Measurements from ENCODE around the gene CHCHD4. TPM values are rescaled to one million over a fixed set of nuclear protein-coding genes. Genes with fewer than 3 reads are reported as not detected.

CHCHD4 gene
- total and polyA plus RNA-seq, 3 donors from 2014 or later: 13.3 to 19.1 (median 15.7) TPM

GRCh38 chr3:14147617-14148016, 22.9 kb upstream of the CHCHD4 start:
- H3K36me3 ChIP-seq (ENCODE audit: low read depth, missing control alignments): no peaks in the 10 kb centered on the region
- TF ChIP-seq, protein P1, sequence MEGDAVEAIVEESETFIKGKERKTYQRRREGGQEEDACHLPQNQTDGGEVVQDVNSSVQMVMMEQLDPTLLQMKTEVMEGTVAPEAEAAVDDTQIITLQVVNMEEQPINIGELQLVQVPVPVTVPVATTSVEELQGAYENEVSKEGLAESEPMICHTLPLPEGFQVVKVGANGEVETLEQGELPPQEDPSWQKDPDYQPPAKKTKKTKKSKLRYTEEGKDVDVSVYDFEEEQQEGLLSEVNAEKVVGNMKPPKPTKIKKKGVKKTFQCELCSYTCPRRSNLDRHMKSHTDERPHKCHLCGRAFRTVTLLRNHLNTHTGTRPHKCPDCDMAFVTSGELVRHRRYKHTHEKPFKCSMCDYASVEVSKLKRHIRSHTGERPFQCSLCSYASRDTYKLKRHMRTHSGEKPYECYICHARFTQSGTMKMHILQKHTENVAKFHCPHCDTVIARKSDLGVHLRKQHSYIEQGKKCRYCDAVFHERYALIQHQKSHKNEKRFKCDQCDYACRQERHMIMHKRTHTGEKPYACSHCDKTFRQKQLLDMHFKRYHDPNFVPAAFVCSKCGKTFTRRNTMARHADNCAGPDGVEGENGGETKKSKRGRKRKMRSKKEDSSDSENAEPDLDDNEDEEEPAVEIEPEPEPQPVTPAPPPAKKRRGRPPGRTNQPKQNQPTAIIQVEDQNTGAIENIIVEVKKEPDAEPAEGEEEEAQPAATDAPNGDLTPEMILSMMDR (IDR thresholded peaks at IDR 0.05): no peak
- TF ChIP-seq POLR2A (IDR thresholded peaks at IDR 0.05): no peak
- H3K4me1 ChIP-seq: peaks cover 12% of the 10 kb centered on the region
- H3K27me3 ChIP-seq: no peaks in the 10 kb centered on the region
- H3K4me3 ChIP-seq: no peak overlapping the region
- intact Hi-C loops (cut with DNase I; ENCODE audit: low total_unique reads): no loop called here
- H3K27ac ChIP-seq: no peak overlapping the region
- H3K9me3 ChIP-seq: no peaks in the 10 kb centered on the region
- DNase-seq: peak; percentile 10
- WGBS, 2 donors: 75 to 88% methylated on average over 10 to 12 of the region's 12 CpGs

- Histone ChIP-seq H3K27me3 (no peaks in the 10 kb centered on the region), H3K9me3 (no peaks in the 10 kb centered on the region), H3K4me3 (no peak overlapping the region), H3K27ac (no peak overlapping the region), H3K36me3 (ENCODE audit: low read depth, missing control alignments) (no peaks in the 10 kb centered on the region), H3K4me1 (peaks cover 12% of the 10 kb centered on the region)
- 70 to 86% methylated on average over 5 of the region's 5 CpGs for WGBS, 2 donors
- TF ChIP-seq POLR2A (IDR thresholded peaks at IDR 0.05): no peak
- TF ChIP-seq, protein P1 (IDR thresholded peaks at IDR 0.05): no peak
- DNase-seq: peak; percentile 7
- intact Hi-C loops (cut with DNase I; ENCODE audit: low total_unique reads): no loop called here
These were observed 22.4 kb upstream of the CHCHD4 start for GRCh38 chr3:14147066-14147435.

DNA sequence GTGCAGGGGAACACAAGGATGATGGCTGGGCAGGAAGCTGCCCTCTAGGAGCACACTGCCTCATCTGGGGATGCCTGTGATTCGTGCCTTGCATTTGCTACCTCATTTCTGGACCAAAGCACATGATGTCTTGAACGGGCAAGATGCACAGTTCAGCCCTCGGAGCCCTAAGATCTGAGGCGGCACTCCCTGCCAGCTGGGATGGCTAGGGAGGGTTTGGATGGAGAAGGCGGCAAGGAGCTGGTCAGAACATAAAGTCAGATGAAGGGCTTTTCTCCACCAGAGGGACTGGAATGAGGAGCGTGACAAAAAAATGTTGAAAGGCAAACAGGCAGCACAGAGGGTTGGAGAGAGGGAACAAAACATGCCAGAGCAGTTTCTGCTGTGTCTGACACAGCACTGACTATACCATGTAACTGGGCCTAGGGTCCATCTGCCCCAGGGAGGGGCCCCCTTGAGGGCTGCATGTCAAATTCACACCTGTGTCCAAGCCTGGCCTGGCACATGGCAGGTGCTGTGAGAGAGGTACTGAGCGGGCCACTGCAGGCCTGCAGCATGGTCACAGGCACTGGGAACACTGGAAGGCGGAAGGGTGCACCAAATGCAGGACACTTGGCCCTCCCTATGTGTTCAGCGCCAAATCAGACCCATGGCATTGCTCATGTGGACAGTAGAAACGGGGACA, 21.9 kb upstream of the CHCHD4 start:
- Histone ChIP-seq H3K4me1 (peaks cover 12% of the 10 kb centered on the region), H3K9me3 (no peaks in the 10 kb centered on the region), H3K36me3 (ENCODE audit: low read depth, missing control alignments) (no peaks in the 10 kb centered on the region), H3K4me3 (no peak overlapping the region), H3K27ac (no peak overlapping the region), H3K27me3 (no peaks in the 10 kb centered on the region)
- peak; percentile 9 for DNase-seq
- WGBS, 2 donors: 86 to 95% methylated on average over 10 of the region's 10 CpGs
- no peak for TF ChIP-seq POLR2A (IDR thresholded peaks at IDR 0.05)
- TF ChIP-seq, protein P1 (IDR thresholded peaks at IDR 0.05): no peak
- intact Hi-C loops (cut with DNase I; ENCODE audit: low total_unique reads): no loop called here

DNA sequence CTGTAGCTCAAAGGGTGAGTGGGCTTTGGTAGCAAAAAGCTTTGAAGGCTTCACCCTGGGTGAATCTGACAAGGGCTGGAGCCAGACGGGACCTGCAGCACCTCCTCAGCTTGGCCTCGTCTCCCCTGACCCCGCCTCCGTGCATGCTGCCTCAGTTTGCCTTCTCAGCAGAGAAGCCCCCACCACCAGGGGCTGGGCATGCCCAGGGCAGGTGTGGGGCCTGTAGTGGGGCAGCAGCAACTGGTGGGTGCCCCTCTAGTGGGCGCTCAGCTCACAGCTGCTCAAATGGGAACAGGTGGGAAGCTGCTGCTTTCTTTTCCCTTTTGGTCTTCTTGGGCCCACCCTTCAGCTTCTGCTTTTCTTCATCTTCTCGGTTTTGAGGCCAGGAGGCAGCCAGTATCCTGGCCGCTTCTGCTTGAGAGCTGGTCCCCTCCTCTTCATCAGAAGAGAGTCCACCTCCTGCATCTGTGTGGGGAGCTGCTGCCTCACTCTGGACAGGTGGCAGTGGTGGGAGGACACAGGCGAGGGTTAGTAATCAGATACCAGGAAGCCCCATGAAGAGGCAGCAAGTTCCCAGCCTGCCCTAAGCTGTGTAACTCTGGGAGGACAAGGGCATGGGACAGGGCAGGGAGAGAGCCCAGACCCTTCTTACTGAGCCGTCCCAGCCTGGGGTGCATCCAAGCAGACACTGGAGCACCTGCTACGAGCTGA, 21.2 kb upstream of the CHCHD4 start:
- peak; percentile 9 for DNase-seq
- H3K4me1 ChIP-seq: peaks cover 12% of the 10 kb centered on the region

More for the DNA sequence above, 21.2 kb upstream of the CHCHD4 start:
- H3K9me3 ChIP-seq: no peaks in the 10 kb centered on the region
- H3K4me3 ChIP-seq: no peak overlapping the region
- H3K27ac ChIP-seq: peak overlapping the region; percentile 6 to 66
- no peak for TF ChIP-seq POLR2A (IDR thresholded peaks at IDR 0.05)
- TF ChIP-seq, protein P1 (IDR thresholded peaks at IDR 0.05): no peak
- intact Hi-C loops (cut with DNase I; ENCODE audit: low total_unique reads): no loop called here
- H3K36me3 ChIP-seq (ENCODE audit: low read depth, missing control alignments): no peaks in the 10 kb centered on the region
- 74 to 89% methylated on average over 5 to 10 of the region's 10 CpGs for WGBS, 2 donors
- no peaks in the 10 kb centered on the region for H3K27me3 ChIP-seq

Measured in testis (tissue), 3 donors.